COLO668 (cell line): ENCODE data around the gene CTNNA1.

Experiments
- DNase-seq: peaks from one replicate; lab custom pipeline; 2025; ENCODE audit not compliant: unreplicated experiment; lab: John Stamatoyannopoulos, UW

Gene CTNNA1

DNA sequence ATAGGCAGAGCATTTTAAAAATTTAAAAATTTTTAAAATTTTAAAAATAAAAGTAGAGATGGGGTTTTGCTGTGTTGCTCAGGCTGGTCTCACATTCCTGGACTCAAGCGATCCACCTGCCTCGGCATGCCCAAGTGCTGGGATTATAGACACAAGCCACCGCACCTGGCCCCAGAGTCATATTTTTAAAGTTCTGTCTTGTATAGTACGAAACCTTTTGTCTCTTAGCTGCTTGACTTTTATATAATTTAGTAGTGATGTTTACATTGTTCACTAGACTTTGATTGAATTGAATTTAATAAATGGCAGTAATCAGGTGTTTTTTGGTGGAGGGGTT, 90.9 kb downstream of the CTNNA1 start:
- DNase-seq = no peak

DNA sequence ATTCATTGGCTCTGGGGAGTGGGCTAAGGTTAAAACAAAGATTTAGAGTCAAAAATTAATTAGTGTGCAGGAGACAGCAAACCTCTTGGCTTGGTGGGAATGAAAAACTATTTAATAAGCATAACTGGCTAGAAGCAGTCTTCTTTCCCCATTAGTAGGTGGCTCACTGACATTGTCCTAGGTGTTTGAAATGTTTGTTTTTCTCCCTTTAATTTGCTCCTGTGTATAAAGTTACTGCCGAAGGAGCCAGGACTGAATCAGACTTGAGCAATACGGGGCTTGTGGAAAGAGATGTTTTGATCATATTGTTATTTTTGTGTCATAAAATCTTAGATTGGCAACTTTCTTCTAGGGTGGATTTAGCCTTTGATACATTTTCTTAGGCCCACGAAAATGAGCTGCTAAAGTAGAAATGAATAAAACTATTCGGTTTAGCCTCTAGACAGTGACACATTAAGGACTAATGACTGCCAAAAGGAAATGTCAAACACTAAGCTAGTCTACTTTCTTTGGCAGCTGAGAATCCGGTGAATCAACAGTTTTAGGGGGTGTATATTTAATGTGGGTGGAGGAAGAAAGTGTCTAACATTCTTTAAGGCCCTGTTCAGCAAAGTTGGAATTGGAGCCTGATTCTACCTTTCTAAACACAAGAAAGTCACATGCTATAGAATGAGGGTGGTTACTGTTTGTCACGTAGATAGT, 91.7 kb downstream of the CTNNA1 start:
- DNase-seq = no peak

DNA sequence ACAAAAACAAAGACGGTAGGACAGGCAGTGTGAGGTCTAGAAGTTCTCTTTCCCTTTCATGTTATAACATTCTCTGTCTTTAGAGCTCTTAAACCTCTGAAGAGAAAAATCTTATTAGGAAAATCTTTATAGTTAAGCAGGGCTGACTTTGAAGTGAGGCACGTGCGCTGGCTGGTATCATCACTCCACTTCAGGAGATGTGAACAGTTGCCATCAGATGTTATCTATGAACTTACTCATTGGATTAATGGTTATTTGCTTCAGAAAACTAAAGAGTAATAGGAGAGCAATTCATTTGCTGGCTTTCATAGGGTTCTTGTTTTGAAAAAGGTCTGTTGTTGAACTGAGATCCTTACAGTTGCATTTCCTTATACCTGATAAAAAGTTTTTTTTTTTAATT, 96.2 kb downstream of the CTNNA1 start:
- no peak for DNase-seq

DNA sequence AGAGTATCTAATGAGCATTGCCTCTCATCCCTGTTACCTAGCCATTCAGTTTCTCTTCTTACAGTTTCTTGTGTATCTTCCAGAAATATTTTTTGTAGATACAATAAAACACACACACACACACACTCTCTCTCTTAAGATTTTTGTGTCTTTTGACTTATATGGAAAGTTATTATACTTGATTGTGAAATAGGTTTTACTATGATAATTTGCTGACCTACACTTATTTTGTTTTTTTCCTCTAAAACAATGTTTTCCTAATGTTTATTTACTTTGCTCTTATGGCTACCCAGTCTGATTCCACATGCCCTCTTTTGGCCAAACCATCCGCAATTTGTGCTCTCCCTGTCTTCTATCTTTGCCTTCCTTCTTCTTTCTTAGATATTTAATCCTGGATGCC, 96.7 kb downstream of the CTNNA1 start:
- no peak for DNase-seq

DNA sequence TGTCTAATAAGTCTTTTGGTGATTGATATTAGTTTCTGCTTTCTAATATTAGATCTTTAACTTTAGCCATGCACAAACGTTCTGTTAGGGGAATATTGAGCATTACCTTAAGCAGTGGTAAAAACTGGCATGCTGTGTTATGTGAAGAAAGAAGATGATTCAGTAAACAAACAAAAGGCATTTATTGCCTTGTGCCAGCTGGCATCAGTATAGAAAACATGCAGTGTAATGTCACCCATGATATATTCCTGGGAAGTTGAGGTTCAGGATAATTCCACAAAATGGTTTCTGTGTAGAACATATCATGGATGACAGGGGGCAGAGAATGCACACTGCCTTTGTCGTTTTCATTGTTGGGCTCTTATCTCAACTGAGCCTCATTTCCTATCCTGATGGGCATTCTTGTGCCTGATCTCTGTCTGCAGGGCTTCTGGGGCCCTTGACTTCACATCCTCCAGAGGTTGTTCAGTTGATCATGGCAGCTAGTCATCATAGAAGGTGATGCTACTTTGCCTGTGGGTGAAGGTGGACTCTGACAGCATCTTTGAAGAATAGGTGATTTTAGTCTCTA, 97.7 kb downstream of the CTNNA1 start:
- DNase-seq = no peak

DNA sequence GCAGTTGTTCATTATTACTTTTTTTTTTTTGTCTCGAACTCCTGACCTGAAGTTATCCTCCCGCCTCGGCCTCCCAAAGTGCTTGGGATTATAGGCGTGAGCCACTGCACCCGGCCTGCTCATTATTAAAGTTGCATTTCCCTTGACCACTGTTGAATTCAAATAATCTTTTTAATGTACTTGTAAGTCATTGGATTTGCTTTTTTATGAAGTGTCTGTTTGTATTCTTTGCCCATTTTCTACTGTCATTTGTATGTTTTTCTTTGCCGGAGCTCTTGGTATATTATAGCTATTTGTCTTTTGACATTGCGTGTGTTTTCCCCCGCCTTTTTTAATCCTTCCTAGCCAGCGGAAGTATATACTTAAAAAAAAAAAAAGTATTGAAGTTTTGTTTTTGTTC, 99.9 kb downstream of the CTNNA1 start:
- DNase-seq = no peak

DNA sequence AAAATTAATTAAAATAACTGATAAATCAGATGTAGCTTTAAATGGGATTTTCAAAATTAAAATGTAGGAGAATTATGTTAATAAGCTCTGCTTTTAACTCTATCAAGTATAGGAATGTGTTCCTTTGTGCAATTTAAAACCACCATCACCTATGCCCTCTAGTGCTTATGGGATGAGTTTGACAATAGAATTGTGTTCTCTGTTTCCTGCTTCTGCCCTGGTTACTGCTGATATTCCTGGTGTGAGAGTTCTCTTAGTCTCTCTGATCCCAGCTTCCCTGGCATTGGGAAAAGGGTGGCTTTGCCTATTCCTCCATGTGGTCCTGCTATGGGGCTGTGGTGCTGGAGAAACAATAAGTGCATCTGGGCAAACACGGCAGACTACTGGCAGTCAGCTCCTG, 113.8 kb downstream of the CTNNA1 start:
- DNase-seq = no peak

DNA sequence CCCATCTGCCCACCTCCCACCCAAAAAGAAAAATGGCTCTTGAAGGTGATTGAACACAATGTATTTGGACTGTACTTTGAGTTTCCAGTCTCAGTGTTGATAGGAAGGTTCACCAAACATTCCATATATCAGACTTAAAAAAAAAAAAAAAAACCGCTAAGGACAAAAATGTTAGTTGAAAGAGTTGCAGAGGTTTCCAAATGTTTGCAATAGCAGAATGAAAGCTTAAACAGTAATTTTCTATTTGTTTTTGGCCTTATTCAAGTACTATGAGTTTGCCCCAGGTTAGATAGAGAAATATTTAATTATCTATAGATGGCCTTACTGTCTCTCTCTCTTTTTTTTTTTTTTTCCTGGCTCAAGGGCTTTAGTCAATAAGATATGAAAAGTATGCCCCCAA, 115.8 kb downstream of the CTNNA1 start:
- no peak for DNase-seq

DNA sequence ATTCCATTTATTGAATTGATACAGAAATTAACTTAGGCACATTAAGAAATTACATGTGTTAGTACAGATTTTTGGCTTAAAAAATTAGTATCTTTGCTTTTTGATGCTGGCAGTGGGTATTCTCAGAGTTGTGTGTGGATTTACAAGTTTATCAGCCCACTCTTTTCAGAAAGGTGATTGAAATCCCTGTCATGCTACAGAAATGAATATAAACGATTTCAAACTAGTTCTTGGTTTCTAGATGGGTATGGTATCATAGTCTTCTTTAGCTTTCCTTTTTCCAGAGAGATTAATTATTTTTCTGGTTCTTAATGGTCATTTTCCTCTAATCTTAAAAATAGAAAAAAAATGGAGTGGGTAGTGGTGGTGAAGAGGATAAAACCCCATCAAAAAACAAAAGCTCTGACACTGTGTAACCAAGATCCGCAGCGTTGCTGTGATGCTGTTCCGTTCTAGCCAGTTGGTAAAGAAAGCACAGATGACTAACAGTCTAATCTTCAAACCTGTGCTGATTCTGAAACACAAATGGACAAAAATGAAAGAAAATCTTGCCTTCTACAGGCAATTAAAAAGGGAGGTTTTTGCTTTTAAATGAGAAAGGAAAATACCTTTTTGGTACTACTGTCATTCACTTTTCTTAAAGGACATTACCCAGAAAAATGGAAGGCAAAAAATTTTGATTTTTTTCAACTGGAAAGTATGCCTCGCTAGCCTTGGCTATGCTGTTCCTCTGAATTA, 116.7 kb downstream of the CTNNA1 start:
- no peak for DNase-seq

DNA sequence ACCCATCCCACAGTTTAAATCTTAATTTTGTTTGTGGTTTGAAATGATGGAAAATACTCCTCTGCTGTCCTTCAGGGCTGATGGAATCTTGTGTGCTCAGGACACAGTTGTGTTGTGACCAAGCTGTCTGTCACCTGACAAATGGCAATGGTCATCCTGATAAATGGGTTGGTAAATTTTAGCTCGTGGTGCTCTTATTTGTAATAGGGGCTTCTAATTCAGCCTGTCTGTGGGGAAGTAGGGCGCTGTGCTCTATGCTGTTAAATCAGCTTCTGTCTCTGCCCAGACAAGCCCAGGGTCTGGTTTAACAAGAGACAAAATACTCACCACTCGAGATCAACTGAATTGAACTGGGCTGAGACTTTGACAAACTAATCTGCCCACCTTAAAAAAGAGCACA, 117.4 kb downstream of the CTNNA1 start:
- no peak for DNase-seq

DNA sequence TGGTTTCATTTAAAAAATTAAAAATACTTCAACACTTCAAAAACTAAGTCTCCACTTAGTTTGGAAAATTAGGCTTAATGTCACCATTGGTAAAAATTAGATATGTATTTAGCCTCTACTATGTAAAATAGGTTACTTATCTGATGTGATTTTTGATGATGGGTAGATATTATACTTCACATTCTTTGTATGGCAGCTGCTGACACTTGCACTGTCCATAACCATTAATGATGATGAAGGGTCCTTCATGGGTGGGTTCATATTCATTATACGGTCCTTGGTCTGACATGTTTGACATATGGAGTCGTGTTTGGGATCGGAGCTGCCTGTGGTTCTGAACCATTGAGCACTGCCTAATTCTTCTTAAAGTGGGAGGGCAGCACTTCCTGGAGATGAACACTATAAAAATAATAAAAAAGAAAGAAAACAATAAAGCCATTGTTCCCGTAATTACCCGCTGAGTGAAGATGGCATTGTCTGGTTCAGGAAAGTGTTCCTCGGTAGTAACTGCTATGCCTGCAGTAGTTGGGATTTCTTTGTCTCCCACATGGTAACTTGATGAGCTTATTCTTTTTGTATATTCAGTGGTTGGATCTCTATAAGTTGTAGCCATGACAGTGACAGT, 119.7 kb downstream of the CTNNA1 start:
- DNase-seq = no peak

DNA sequence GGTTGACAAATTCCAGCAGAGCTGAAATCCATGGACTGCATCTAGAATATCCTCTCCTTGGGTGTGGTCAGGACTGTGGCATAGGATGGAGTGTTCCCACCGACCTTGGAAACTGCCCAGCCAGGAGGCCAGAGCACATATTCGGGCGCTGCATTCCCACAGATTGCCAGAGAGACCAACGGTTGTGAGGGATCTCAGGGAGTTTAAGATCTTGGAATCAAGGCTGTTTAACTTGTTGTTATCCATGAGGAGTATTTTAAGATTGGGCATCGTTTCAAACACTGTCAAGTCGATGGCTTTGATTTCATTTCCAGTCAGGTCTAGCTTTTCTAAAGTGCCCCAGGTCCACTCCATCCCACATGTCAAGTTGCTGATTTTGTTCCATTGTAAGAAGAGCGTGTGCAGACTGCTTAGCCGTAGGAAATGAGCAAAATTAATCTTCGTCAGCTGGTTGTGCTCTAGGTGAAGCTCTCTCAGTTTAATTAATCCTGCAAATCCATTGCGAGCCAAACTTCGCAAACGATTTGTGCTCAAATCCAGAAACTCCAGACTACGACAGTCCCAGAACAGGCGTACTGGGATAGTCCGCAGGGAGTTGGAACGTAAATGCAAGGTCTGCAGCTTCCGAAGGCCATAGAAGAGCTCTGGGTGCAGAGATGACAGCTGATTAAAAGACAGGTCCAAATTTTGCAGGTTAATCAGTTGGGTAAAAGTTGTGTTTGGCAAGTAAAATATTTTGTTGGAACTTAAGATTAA, 120.4 kb downstream of the CTNNA1 start:
- no peak for DNase-seq

DNA sequence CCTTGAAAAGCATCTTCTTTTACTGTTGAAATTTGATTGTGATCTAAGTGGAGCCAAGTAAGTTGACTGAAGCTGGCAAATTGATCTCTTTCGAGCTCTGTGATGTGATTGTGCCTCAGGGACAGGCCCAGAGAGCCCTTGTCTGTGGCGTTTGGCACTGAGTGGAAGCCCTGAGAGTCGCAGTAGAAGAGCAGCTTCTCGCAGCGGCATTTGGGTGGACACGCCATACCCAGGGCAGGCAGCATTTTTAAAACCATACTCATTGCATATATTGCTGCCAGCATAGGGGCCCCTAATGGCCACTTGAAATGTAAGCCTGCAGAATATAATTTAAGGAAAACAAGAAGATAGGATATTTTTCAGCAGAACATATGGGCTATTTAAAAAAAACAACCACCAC, 121.0 kb downstream of the CTNNA1 start:
- DNase-seq = no peak

DNA sequence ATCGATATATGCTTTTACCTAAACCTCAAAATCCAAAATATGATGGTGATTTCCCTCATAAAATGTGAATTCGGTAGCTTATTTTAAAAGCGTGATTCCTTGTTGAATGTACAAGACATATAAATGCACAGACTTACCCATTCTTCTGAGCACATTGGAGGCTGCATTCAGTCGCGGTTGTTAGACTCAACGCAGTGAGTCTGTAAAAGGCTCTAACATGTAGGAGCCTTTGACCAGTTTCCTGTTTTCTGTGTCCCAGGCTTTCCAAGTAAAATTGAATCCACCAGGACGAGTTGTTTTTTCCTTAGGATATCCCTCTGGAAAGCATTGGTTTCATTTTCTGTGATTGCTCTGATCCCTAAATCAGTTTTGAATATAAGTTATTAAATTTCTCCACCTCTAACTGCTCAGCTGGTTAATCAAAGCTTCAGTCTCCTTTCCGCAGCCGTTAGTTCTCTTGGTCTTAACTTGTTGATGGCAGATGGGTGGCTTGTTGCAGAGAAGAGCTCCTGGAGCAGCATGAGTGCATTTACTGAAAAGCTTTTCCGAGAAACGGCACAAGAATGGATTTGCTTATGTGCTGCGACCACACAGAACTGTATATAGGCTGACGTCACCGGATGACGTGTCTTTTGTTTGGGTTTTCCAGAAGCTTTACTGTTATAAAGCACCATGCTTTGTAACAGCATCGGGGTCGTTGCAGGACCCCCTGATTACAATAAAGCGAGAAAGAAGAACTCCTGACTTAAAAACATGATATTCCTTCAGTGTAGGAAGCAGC, 121.7 kb downstream of the CTNNA1 start, which contains the start of gene LRRTM2:
LRRTM2 (minus strand) TSS at position 565 of the 781 bp plus-strand sequence; CDS start at position 141, 424 bp downstream.
- DNase-seq = no peak

DNA sequence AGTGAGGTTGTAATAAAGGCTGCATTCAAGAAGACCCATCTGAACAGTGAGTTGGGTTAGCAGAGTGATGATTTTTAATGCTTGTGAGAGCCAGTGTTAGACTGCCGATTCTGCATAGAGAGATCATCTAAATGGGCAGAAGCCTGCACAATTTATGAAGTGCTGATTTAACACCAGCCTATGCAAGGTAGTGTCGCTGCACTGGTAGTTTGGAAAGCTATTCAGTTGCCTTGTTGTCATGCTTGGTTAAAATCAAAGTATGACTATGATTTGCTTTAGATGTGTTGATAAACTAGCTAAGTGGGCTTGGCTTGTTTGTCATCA, 122.3 kb downstream of the CTNNA1 start:
- DNase-seq = no peak

DNA sequence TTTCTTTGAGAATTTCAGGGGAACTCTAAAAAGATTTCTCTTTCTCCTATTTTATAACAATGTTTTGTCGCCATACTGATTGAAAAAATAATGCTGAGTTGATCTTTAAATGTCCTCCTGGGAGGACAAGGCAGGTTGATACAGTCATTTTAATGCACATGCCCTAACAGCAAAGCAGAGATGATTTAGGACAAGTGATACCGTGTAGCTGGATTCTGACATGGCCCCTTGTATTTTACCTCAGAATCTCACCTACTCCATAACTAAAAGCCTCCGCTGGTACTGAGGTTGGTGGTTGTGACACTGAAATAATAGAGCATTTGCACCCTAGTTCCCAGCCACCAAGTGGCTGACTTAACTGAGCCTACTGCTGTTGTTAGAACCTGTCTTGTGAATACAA, 122.7 kb downstream of the CTNNA1 start:
- no peak for DNase-seq

DNA sequence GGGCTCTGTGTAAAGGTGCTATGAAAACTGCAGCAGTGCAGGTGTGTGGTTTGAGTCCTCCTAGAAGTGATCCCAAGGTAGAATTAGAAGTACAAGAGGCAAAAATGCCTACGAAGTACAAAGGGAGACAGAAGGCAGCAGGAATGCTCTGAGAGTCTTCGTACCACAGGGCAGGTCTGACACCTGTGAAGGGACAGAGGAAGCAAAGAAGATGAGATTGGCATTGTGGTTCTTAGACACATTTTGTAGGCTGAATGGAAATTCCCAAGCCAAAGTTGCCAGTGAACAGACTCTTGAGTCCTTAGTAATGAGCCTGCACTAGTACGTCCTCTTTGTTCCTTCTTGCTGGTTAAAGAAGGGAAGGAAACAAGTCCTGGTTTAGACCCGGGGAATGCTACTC, 123.6 kb downstream of the CTNNA1 start:
- DNase-seq = no peak

DNA sequence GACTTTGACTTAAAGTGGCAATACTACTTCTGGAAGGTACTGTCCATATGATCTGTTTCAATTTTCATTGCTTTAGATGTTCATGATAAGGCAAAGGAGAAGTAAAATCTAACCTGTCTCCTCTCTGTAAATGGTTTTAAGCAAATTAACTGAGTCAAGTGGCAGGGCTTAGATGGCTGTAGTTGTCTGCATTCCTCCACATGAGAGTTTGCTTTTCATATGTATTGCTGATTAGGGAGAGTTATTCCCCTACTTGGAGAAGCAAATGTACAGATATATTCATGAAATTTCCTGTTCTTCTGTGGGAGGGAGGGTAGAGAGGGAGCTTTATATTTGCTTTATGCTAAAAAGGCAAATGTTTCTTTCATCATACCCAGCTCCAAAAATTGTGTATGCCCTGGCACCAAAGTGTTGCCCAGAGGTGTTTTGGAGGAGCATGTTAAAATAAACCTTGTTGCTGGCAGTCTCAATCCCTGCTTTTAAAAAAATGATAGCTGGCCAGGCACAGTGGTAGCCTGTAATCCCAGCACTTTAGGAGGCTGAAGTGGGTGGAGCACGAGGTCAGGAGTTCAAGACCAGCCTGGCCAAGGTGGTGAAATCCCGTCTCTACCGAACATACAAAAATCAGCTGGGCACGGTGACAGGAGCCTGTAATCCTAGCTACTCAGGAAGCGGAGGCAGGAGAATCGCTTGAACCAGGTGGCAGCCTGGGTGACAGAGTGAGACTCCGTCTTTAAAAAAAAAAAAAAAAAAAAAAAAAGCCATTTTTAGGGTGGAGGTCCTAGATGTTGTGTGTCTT, 125.4 kb downstream of the CTNNA1 start:
- no peak for DNase-seq

DNA sequence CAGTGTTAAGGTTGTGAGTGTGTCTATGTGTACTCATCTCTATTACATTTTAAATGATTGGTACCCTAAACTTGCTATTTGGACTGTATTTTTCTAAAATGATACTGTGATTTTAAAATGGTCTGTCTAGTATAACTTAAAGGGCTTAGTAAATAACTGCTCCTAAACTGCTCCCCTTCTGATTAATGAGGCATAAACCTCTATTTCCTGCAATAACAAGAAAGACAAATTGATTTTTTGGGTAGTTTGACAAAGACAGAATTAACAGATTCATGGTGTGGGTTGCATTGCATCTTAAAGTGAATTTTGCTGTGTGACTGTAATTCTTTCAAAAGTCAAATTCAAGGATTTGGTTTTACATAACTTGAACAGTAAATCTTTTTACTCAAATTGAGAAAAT, 130.0 kb downstream of the CTNNA1 start:
- no peak for DNase-seq

DNA sequence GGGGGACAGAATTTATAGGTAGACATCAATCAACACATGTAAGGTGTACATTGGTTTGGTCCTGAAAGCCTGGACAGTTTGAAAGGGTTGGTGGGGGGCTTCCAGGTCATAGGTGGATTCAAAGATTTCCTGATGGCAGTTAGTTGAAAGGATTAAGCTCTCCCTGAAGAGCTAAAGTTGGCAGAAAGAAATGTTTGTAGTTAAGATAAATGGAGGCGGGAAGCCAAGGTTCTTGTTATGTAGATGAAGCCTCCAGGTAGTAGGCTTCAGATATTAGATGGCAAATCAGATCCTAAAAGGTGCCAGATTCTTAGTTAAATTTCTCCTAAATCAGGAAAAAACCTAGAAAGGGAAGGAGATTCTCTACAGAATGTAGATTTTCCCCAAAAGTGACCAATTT, 130.9 kb downstream of the CTNNA1 start:
- DNase-seq = no peak
